ENCODE measurements around the gene DISC1.
A peak's percentile ranks its signal among the peaks of the same experiment; 100 is the strongest.
"Not testable (repeated sequence)": the region's sequence is repeated elsewhere in the genome, so short reads cannot be mapped to it uniquely, and the experiment has no call there.

DISC1 gene

DNA sequence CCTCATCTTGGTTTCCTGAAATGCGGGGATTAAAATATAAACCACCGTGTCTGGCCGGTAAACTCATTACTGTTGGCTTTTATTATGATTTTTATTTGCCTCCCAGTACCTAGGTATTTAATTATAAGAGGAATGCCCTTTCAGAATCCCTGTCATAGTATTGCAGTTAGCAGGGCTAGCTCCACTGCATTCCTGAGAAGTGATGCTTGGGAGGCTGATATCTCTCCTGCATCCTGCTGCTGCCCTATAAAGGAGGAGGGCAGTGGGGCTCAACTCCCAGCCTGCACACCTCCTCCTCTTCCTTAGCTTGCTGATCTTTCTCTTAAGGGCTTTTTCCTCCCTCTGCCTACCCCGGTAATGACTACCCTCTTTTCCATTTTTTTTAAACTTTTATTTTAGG lies 19.9 kb upstream of the DISC1 start:
- DNase-seq, result no peak

DNA sequence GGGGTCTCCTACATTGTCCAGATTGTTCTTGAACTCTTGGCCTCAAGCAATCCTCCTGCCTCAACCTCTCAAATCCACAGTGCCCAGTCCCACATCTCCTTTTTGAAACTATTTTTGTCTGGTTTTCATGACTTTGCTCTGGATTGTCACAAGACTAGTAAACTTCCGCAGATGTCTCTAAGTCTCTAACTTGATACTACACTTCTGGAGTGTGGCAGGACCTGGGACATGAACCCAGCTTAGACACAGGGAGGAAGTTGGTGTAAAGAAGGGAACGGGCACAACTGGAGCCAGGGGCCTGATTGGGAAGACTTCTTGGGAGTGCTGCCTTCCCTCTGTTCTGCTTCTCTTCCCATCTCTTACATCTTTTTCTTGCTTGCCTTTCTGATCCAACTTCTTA lies 16.2 kb upstream of the DISC1 start:
- no peak for DNase-seq

DNA sequence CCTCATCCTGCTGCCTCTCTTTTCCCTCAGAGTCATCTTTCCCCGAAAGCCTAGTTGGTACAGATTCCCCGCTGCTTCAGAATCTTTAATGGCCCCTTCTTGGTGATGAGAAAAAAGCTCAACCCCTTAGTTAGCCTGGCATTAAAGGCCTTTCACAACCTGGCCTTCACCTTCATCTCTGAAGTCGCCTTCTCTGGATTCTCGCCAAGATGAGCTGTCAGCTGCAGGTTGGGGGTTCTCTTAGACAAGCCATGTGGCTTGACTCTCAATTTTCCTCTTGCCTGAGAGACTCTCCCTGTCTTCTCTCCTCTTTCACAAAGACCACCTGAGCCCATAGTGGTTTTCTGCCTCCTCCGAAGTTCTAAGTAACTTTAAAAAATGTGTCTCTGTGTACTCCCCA lies 15.5 kb upstream of the DISC1 start:
- no peak for DNase-seq

DNA sequence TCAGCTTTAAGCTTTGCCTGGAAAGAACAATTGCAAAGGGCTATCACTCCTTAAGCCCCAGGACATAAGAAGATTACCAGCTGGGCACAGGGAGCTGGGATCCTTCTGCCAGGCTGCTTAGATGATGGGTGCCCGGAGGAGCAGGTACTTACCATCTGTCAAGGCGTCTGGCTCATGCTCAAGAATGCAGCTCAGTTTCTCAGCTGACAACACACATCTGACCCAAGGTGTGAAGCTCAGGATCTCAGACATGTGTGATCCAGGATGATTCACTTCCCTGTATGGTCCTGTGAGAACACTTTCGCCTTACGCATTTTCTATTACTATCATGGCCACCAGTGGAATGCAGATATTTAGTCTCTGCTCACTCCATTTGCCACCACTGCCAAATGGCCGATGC lies 14.7 kb upstream of the DISC1 start:
- DNase-seq, result no peak

DNA sequence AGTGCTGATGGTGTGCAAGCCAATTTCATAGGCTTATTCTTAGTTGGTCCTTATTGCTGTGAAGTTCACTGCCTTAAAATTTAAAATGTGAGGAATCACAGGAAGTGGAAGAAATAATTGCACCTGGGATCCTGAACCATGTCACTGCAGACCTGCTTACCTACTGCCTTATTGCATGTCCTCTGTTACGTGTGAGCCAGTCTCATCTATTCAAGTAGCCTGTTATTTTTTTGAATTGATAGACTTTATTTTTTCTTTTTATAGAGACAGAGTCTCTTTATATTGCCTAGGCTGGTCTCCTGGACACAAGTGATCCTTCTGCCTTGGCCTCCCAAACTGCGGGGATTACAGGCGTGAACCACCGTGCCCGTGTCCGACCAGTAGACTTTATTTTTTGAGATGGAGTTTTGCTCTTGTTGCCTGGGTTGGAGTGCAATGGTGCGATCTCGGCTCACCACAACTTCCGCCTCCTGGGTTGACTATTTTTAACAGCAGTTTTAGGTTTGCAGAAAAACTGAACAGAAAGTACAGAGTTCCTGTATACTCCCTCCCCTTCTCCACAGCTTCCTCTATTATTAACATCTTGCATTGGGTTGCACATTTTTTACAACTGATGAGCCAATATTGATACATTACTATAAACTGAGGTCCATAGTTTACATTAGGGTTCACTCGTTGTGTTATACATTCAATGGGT lies 14.0 kb upstream of the DISC1 start:
- peak in 3 of 5 donors; percentile 4 to 86 (median 20) for DNase-seq

DNA sequence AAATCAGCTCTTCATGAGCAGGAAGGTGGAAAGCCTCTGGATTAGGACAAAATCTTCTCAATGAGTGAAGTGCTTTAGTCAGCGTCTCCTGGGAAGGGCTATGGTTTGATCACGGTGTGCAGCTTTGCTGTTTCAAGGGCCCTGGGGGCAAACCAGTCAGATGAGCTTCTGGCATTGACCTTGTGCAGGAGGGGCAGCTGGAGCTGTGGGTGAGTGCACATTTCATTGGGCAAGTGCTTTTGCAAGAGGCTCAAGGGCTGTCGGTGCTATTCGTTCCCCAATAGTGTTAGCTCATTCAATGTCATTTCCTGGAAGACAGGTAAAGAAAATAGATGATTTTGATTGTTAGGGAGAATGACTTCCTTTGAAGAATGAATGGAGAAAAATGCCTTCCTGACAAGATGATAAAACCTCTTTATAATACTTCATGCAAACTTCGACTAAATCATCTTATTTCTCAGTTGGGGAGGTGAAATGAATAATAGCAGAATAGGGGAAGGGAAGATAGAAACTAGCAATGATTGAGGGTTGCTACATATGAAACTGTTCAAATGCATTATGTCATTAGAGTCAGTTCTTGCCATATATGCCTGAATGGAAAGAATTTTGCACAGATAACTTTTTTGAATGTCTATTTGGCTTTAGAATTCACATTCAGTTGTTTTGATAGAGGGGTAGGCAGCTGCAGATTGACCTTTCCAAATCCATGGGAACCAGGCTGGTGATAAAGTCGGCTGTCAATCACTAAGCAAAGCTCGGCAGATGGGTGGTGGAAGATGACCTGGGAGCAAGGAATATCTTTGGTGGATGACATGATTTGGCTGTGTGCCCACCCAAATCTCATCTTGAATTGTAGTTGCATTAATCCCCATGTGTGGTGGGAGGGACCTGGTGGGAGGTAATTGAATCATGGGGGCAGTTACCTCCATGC lies 12.9 kb upstream of the DISC1 start:
- DNase-seq, result peak in 1 of 5 donors; percentile 36

DNA sequence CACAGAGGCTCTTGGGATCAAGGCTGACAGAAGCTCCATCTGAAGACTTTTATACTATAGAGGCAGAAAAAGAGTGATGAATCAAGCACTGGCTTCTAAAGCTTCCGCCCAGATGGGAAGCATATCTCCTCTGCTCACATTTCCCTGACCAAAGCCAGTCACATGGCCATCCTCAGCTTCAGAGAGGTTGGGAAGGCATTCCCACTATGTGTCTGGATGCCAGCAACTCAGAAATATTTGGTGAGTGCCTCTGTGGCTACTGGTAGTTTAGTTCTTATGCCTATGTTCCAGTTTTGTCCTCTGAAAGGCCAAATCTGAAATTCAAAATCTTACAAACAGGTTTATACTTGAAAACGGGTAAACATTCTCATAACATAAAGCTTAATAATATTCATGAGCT lies 9.9 kb upstream of the DISC1 start:
- no peak for DNase-seq

DNA sequence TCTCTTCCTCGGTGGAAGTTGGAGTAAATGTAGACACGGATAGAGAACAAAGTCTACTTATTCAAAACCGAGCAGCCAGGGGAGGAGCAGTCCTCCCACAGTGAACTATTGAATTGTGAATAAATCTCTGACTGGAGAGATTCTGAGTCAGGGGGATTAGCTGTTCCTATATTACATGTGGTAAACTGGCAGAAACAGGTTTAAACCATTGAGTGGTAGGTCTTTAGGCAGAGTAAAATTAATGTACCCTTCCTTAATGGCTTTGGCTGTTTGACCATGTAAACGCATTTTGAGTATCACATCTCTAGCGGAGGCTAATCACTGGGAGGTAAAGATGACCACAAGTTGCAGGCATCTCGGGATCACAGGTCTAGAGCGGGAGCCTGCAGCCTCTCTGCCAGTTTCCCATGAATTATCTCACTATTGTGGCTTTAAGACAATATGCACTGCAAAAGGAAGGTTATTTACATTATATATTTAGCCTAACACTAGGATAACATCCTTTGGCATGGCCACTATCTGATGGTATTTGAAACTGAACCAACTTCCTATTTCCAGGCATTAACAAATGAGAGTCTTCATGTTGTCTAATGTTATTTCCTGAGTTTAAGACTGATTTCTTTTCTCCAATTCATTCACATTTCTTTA lies 7.9 kb upstream of the DISC1 start:
- no peak for DNase-seq

DNA sequence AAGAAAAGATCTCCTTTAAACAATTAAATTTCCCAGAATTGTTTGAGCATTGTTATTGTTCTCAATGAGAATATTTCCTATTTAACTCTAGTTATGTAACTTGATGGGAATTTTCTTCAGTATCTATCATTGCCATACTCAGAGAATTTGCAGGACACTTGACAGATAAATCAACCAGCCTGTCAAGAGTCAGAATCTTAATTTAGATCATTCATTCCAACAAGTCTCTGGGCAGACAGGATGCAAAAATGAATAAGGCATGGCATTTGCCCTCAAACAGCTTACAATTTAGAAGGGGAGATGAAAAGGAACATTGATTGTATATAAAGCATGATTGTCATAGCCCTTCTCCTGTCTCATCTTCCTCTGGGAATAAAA lies 7.3 kb upstream of the DISC1 start:
- DNase-seq, result no peak

DNA sequence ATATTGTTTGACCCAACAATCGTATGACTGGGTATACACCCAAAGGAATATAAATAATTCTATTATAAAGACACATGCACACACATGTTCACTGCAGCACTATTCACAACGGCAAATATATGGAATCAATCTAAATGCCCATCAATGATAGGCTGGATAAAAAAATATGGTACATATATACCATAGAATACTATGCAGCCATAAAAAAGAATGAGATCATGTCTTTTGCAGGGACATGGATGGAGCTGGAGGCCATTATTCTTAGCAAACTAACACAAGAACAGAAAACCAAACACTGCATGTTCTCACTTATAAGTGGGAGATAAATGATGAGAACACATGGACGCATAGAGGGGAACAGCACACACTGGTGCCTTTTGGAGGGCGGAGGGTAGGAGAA lies 1.5 kb upstream of the DISC1 start:
- not testable (repeated sequence) for DNase-seq

DNA sequence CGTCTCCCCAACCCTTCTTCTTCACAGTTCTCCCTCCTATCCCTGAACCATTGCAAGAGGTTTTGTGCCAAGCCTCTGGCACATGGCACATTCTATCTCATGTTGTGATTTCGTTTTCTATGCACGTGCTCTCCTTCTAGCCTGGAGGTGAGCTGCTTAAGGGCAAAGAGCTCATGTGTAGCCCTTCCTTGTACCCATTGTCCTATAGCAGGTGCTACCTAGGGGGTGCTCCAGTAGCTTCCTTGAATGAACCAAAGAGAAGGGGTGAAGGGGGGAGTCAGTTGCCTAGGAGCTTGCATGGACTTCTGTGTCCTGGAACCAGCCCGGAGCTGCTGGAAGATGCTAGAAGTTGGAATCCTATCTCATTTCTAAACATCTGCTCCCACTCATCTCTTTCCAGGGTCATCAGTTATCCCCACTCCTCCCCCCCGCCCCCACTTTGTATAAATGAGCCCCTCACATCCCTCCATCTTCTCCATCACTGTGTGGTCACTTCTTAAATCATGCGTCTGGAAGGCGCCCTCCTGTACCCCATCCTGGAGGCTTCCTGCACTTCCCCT lies 535 bp upstream of the DISC1 start:
- DNase-seq, result peak in 1 of 5 donors; percentile 19

DNA sequence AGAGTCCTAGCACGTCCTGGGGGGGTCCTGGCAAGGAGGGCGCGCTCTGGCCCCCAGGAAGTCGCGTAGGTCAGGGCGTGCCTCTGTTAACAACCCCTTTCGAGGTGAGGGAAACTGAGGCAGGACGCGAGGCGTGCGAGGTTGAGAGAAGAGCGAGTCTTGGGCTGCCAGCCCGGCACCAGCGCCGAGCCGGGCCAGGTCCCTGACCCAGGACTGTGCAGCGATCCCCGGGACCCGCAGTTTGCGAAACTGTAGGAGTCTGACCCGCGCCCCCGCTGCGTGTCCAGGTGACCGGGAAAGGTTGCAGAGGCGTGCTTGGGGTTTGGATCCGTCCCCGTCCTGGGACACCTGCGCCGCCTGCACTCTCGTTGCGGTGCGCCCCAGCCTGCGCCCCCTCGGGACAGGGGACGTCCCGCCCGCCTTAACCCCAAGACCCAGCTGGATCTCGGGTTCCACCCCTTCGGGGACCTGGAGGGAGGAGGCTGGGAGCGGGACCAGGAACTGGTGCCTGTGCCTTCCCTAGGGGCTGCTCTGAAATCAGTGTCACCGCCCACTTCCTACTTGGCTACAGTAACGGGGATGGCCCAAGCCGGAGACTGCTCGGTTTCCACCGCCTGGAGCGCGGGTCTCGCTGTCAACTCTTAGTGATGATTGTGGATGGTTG lies 493 bp downstream of the DISC1 start:
- DNase-seq, result peak; percentile 17 to 52 (median 28)

DNA sequence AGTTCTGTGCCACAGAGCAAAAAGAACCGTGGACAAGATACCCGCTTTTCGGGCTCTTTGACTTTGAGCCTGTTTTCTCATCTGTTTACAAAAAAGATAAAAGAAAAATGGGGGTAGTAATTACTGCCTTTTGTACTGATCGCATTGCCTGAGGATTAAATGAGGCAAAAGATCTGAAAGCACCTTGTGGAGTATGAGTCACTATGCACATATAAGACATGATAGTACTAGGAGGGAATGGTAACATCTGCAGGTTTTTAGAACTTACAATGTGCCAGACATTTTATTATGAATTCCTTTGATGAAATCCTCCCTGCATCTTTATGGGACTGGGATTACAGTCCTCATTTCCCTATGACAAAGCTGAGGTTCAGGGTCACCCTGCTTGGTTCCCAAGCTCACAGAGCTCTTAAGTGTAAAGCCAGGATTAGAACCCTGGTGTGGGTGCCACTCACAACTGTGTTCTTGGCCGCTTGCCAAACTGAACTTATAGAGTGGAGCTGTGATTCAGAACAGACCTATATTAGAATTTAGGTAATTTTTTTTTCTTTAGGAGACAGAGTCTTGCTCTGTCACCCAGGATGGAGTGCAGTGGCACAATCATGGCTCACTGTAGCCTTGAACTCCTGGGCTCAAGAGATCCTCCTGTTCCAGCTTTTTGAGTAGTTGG lies 1.8 kb downstream of the DISC1 start:
- DNase-seq, result peak in 1 of 5 donors; percentile 50

DNA sequence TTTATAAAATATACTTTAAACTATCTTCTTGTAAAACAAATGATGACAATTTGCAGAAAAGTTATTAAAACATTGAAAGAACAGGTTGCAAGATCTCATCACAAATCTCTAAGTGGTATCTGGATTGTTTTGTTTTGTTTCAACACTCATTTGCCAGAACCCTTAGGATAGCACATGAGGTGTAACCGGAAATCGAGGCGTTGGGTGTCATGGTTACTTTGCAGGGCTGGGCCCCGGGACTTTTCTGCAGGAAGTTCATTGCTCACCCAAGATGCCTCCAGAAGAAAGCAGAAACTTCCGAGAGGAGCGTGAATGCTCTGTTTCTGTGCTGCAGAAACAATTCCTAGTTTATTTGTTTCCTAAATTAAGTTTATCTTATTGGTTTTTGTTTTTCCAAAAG lies 2.5 kb downstream of the DISC1 start:
- DNase-seq, result peak in 1 of 5 donors; percentile 33

DNA sequence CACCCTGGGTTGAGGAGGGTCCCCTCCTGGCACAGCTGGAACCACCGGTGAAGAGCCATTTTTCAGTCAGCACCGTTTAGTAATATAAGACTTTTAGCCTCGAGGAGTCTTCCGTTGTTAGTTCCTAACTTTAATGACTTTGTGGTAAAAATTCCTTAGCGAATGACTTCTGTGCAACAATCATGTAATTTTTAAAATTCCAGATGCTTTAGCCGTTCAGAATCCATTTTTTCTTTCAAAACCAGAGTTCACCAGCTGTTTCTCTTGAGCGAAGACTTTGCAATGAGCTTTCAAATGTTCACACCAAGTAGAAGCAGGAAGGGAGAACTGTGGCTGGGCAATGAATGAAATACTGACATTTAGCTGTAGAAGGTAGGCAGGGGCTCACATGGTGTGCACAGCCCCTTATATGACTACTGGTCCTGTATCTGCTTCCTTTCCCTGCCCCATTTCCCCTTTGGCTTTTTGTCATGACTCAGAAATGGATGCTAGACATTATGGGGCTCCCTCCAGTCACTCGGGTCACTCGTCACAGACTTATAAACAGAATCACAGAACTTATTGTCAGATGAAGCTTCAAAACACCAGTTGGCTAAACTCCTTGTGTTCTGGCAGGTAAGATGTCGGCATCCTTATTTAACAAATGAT lies 4.1 kb downstream of the DISC1 start:
- DNase-seq, result no peak

DNA sequence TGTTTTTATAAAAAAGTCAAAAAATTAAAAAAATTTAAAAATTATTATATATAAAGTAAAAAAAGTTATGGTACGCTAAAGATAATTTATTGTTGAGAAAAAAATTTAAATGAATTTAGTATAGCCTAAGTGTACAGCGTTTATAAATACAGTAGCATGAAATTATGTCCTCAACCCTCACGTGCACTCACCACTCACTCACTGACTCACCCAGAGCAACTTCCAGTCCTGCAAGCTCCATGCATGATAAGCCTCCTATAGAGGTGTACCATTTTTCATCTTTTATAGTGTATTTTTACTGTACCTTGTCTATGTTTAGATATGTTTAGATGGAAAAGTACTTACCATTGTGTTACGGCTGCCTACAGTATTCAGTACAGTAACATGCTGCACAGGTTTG lies 5.1 kb downstream of the DISC1 start:
- no peak for DNase-seq

DNA sequence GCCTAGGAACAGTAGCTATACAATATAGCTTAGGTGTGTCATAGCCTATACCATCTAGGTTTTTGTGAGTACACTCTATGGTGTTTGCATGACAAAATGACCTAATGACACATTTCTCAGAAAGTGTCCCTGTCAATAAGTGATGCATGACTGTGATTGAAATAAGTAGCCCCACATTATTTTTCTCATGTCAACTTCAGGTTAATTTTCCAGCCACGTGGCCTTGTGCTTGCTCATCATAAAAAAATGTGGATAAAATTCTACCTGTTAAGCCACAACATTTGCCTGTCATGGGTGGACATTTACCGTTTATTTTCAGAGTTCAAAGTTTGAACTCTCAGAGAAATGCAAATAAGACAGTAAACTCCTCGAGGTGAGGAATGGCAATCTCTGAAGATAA lies 5.5 kb downstream of the DISC1 start:
- no peak for DNase-seq

DNA sequence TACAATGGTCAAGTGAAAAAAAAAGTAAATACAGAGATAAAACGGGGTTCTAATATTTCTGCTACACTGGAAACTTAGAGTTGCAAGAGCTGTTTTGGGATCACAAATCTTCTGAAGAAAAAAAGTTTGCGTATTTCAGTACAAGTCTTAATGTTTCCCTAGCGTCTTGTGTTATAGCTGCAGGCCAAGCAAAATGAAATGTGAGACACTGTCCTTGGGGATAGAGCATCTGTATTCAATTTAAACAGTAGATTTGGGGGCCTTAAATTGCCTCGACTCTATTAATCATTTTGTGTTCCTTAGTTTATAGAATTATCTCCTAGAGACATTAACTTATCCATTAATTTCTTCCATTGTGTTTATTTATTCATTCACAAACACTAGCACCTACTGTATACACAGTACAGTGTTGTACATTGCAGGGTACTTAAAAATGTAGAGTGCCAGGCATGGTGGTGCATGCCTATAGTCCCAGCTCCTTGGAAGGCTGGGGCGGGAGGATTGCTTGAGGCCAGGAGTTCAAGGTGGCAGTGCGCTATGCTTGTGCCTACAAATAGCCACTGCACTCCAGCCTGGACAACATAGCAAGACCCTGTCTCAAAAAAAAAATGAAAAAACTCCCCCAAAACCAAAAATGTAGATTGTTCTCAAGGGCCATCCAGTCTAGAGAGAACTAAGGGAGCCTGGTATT lies 7.9 kb downstream of the DISC1 start:
- no peak for DNase-seq

DNA sequence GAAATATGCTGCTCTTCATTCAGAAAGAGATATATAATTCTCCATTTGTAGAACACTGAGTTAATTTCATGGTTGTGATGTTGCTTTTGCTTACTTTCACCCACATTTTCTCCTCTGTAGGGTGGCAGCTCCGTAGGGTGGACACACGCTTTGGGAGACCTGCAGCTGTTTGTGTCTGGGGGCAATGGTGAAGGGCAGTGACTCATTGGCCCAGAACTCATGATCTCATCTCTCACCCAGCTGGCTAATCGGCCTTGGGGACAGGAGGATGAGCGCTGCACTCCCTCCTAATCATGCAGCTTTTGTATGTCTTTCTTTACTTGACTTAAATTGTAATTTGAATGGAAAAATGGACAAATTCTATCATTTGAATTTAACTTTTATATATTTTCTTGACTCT lies 9.6 kb downstream of the DISC1 start:
- no peak for DNase-seq

DNA sequence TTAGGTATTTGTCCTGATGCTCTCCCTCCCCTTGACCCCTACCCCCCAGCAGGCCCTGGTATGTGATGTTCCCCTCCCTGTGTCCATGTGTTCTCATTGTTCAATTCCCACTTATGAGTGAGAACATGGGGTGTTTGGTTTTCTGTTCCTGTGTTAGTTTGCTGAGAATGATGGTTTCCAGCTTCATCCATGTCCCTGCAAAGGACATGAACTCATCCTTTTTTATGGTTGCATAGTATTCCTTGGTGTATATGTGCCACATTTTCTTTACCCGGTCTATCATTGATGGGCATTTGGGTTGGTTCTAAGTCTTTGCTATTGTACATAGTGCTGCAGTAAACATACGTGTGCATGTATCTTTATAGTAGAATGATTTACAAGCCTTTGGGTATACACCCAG lies 10.3 kb downstream of the DISC1 start:
- not testable (repeated sequence) for DNase-seq

DNA sequence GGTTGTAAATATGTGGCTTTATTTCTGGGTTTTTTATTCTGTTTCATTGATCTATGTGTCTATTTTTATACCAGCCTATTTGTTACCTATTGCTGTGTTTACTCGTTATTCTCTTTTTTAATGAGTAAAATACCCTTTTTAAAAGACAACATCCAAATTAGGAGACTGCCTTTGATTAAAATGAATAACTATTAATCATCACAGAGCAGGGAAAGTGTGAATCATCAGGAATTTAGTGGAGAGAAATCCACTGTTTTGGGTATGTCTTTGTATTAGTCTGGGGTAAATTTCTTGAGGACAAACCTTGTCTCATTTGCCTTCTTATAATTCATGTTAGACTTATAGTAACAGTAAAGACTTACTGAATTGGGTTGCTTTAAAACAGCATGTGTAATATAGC lies 12.1 kb downstream of the DISC1 start:
- no peak for DNase-seq

All from T-helper 1 cell (primary cell).